BE2C (cell line): ENCODE measurements around the gene PIP5K1C.

Experiments
- DNase-seq: peaks from one replicate; pipeline ENCODE4 v3.0.0-alpha.2; 2020
- H3K27me3 ChIP-seq: fragments of 250-450 bp; sonication (Bioruptor Pico); 2 replicates; pipeline ENCODE4 v1.5.1; 2020; ENCODE audit warnings: mild to moderate bottlenecking
- H3K36me3 ChIP-seq: fragments of 250-450 bp; sonication (Bioruptor Pico); 2 replicates; pipeline ENCODE4 v1.5.1; 2020; ENCODE audit warnings: mild to moderate bottlenecking
- H3K4me1 ChIP-seq: fragments of 250-450 bp; sonication (Bioruptor Pico); 2 replicates; pipeline ENCODE4 v1.5.1; 2020
- H3K4me3 ChIP-seq: 2 replicates; pipeline ENCODE4 v1.5.1; 2011; ENCODE audit warnings: low read depth, low read length
- H3K9me3 ChIP-seq: fragments of 250-450 bp; sonication (Bioruptor Pico); 2 replicates; pipeline ENCODE4 v1.5.1; 2020
- TF ChIP-seq, protein P1 (sequence below): IDR thresholded peaks from 2 replicates; pipeline ENCODE4 v1.5.1; 2012; ENCODE audit warnings: mild to moderate bottlenecking, low read depth, low read length

PIP5K1C gene

DNA sequence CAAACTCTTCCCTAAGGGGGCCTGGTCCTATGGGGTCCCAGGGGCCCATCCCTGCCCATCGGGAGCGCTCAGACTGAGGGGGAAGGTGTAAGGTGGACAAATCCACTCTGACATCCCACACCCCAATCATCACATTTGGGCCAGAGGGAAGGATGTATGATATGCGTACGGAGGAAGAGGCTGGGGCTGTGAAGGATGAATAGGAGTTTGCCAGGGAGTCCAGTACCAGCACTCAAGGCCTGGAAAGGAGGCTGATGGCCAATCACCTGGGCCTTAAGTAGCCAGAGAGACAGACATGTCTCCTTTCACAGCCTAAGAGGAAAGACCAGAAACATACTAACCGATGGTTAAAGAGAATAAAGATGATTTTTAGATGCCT, 22.8 kb upstream of the PIP5K1C start:
- TF ChIP-seq, protein P1, sequence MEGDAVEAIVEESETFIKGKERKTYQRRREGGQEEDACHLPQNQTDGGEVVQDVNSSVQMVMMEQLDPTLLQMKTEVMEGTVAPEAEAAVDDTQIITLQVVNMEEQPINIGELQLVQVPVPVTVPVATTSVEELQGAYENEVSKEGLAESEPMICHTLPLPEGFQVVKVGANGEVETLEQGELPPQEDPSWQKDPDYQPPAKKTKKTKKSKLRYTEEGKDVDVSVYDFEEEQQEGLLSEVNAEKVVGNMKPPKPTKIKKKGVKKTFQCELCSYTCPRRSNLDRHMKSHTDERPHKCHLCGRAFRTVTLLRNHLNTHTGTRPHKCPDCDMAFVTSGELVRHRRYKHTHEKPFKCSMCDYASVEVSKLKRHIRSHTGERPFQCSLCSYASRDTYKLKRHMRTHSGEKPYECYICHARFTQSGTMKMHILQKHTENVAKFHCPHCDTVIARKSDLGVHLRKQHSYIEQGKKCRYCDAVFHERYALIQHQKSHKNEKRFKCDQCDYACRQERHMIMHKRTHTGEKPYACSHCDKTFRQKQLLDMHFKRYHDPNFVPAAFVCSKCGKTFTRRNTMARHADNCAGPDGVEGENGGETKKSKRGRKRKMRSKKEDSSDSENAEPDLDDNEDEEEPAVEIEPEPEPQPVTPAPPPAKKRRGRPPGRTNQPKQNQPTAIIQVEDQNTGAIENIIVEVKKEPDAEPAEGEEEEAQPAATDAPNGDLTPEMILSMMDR, result no peak
- peaks cover 25% of the 10 kb centered on the region for H3K27me3 ChIP-seq
- H3K4me3 ChIP-seq, result no peak overlapping the region
- H3K36me3 ChIP-seq, result no peaks in the 10 kb centered on the region
- no peak for DNase-seq
- no peaks in the 10 kb centered on the region for H3K4me1 ChIP-seq
- no peaks in the 10 kb centered on the region for H3K9me3 ChIP-seq

DNA sequence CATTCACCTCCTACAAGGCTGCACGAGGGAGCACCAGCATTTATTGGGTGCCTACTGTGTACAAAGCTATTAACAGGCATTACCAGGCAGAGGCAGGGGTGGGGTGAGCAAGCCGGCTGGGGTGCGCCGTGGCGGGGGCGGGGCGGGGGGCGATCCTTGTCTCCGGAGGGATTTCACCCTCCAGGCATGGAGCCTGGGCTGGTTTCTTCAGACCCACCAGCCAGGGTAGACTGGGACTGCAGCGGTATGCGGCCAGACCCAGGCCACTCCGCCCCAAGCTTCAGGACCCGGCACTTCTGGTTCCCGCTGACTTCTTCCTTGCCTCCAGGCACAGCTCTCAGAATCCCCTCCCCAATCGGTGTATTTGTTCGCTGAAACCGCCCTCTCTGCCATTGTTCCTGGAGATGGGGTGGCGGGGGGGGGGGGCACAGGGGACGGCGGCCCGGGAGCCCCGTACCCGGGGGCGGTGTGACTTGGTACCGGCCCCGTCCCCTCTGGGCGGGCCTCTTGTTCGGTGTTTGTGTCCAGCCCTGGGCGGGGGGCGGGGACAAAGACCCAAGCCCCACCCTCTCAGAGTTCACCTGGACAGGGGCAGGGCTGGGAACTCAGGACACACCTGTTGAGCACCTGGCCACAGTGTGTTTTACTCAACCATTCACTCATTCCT, 22.3 kb upstream of the PIP5K1C start:
- H3K4me1 ChIP-seq, result no peaks in the 10 kb centered on the region
- no peak overlapping the region for H3K4me3 ChIP-seq
- no peak for DNase-seq
- TF ChIP-seq, protein P1, result no peak
- H3K36me3 ChIP-seq, result no peaks in the 10 kb centered on the region
- no peaks in the 10 kb centered on the region for H3K9me3 ChIP-seq
- peaks cover 25% of the 10 kb centered on the region for H3K27me3 ChIP-seq

DNA sequence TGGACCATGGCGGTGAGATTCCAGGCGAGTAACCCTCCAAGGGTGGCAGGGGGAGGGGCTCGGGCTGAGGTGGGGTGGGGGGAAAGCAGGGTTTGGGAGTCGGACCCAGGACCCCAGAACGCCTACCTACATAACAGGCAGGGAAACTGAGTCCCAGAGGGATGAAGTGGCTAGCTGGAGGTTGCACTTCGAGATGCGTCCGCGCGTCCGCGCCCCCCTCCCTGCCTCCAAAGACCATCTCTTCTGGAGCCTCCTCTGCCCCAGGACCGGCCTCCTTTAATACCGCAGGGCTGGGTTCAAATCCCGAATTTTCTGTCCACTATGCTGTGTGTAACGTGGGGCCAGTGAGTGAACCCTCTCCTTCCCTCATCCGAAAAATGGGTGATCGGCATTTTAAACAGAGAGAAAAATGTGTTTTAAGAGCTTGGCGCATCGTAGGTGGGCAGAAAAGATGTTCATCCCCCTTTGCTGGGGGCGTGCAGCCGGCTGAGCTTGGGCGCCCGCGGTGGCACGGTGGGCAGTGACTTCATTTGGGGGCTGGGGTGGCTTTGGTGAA, 21.7 kb upstream of the PIP5K1C start:
- DNase-seq, result no peak
- Histone ChIP-seq H3K27me3 (peaks cover 25% of the 10 kb centered on the region), H3K4me1 (no peaks in the 10 kb centered on the region), H3K36me3 (no peaks in the 10 kb centered on the region), H3K9me3 (no peaks in the 10 kb centered on the region), H3K4me3 (no peak overlapping the region)
- TF ChIP-seq, protein P1, result no peak

DNA sequence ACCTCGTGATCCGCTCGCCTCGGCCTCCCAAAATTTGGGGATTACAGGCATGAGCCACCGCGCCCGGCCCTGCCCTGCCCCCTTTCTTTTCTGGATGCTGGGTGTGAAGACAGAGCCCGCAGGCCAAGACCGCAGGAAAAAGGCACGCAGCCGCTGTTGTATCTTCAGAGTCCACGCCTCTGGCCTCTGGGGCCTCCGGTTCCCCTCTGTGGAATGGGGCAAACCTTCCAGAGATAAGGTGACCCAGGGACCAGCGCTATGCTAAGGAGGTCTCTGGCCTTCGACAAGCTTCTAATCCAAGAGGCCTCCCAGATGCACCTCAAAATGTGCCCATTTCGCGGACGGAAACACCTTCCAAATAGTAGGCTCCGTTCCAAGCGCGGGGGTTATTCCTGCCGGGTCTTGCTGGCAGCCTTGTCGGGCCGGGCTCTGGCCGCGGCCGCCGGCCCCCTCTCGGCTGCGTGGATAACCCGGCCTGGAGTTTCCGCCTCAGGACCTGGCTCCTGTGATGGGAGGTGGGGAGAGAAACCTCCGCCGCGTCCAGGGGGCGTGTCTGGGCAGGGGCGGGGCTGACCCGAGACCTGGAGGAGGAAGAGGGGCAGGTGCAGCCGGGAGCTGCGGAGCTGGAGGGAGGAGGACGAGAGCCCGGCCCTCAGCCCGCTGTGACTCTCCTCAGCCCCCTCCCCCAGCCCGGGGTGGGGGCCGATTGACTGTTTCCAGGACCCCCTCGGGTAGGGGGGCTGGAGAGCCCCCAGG, 21.0 kb upstream of the PIP5K1C start:
- TF ChIP-seq, protein P1, result no peak
- Histone ChIP-seq H3K9me3 (no peaks in the 10 kb centered on the region), H3K4me3 (no peak overlapping the region), H3K36me3 (no peaks in the 10 kb centered on the region), H3K27me3 (peaks cover 25% of the 10 kb centered on the region), H3K4me1 (no peaks in the 10 kb centered on the region)
- peak; percentile 83 for DNase-seq

DNA sequence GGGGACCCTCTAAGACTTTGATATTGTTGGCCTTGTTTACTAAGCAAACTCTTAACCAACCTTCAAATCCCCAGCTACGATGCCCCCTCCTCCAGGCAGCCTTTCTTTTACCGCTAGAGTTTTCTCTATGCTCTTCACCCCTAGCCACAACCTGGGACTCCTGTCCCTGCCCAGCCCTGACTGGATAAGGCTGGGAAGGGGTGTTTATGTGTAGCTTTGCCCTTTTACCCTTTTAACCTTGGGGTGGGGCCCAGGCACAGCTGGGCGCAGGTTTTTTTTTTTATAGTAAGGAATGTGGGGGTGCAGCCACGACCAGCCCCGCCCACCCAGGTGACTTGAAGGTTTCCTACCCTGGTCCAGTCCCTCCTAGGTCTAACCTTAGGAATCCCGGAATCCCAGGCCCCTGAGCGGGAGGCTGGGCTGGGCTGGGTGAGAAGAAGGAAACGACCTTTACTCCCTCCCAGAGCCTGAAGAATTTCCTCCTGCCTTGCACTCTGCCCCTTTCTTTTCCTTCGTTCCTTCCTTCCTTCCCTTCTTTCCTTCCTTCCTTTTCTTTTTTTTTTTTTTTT, 20.2 kb upstream of the PIP5K1C start:
- TF ChIP-seq, protein P1, result no peak

More for the DNA sequence above, 20.2 kb upstream of the PIP5K1C start:
- peaks cover 25% of the 10 kb centered on the region for H3K27me3 ChIP-seq
- H3K4me1 ChIP-seq, result no peaks in the 10 kb centered on the region
- H3K9me3 ChIP-seq, result no peaks in the 10 kb centered on the region
- H3K4me3 ChIP-seq, result no peak overlapping the region
- no peak for DNase-seq
- no peaks in the 10 kb centered on the region for H3K36me3 ChIP-seq
